GM23338 (cell line): ENCODE data around the gene OBP2A.

Experiments used
- CREB1 ChIP-seq: fragments of 250-450 bp; sonication (Bioruptor Pico); IDR thresholded peaks from 2 replicates; pipeline ENCODE4 v1.5.0; 2020; ENCODE audit warnings: low read depth, mild to moderate bottlenecking, moderate library complexity
- EZH2 ChIP-seq: fragments of 200-600 bp; sonication (generic); IDR thresholded peaks from one replicate; pipeline ENCODE4 v1.8.0; 2017; ENCODE audit warnings: antibody characterized with exemption, mild to moderate bottlenecking, low read depth; ENCODE audit not compliant: unreplicated experiment
- EZH2phosphoT487 ChIP-seq: fragments of 200-600 bp; sonication (generic); IDR thresholded peaks from one replicate; pipeline ENCODE4 v1.8.1; 2018; ENCODE audit warnings: antibody characterized with exemption; ENCODE audit not compliant: unreplicated experiment
- POLR2AphosphoS5 ChIP-seq: IDR thresholded peaks from 2 replicates; pipeline ENCODE4 v1.6.1; 2016; ENCODE audit warnings: antibody characterized with exemption, low read depth
- TF ChIP-seq, protein P1 (sequence below), 2 experiments: fragments of 200-600 bp in 1 of 2; sonication (generic) in 1 of 2; conservative IDR thresholded peaks; 2 replicates each; pipeline versions ENCODE4 v1.5.1 to v1.6.1; 2016 to 2017; ENCODE audit warnings: antibody characterized with exemption in 2 of 2, low read depth in 2 of 2, mild to moderate bottlenecking in 2 of 2, moderate library complexity in 1 of 2
- TF ChIP-seq, protein P2 (sequence below): IDR thresholded peaks from one replicate; pipeline ENCODE4 v1.6.1; 2018; ENCODE audit warnings: antibody characterized with exemption; ENCODE audit not compliant: unreplicated experiment

DNA sequence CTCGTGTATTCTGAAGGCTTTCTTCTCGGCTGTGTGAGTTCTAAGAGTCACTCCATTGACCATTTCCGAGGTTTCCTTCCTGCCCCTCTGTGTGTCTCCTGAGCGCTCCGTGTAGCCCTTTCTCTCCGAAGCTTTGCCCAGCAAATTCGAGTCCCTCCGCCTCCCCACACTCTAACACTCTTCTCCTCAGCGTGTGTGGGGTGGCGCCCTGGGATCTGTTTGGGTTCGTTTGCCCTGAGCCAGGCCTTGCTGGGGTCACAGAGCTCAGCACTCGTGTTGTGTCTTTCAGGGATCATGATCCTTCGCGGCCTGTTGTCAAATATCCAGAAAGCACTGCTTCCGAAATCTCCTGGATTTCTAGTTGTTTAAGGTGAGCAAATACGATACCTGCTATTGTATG is 10.0 kb downstream of the OBP2A start:
- TF ChIP-seq, protein P1, sequence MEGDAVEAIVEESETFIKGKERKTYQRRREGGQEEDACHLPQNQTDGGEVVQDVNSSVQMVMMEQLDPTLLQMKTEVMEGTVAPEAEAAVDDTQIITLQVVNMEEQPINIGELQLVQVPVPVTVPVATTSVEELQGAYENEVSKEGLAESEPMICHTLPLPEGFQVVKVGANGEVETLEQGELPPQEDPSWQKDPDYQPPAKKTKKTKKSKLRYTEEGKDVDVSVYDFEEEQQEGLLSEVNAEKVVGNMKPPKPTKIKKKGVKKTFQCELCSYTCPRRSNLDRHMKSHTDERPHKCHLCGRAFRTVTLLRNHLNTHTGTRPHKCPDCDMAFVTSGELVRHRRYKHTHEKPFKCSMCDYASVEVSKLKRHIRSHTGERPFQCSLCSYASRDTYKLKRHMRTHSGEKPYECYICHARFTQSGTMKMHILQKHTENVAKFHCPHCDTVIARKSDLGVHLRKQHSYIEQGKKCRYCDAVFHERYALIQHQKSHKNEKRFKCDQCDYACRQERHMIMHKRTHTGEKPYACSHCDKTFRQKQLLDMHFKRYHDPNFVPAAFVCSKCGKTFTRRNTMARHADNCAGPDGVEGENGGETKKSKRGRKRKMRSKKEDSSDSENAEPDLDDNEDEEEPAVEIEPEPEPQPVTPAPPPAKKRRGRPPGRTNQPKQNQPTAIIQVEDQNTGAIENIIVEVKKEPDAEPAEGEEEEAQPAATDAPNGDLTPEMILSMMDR (conservative IDR thresholded peaks at IDR 0.05; ENCODE audit: low read depth in 2 of 2), result no peak
- no peak for TF ChIP-seq POLR2AphosphoS5
- TF ChIP-seq EZH2, result no peak
- no peak for TF ChIP-seq EZH2phosphoT487
- TF ChIP-seq, protein P2, sequence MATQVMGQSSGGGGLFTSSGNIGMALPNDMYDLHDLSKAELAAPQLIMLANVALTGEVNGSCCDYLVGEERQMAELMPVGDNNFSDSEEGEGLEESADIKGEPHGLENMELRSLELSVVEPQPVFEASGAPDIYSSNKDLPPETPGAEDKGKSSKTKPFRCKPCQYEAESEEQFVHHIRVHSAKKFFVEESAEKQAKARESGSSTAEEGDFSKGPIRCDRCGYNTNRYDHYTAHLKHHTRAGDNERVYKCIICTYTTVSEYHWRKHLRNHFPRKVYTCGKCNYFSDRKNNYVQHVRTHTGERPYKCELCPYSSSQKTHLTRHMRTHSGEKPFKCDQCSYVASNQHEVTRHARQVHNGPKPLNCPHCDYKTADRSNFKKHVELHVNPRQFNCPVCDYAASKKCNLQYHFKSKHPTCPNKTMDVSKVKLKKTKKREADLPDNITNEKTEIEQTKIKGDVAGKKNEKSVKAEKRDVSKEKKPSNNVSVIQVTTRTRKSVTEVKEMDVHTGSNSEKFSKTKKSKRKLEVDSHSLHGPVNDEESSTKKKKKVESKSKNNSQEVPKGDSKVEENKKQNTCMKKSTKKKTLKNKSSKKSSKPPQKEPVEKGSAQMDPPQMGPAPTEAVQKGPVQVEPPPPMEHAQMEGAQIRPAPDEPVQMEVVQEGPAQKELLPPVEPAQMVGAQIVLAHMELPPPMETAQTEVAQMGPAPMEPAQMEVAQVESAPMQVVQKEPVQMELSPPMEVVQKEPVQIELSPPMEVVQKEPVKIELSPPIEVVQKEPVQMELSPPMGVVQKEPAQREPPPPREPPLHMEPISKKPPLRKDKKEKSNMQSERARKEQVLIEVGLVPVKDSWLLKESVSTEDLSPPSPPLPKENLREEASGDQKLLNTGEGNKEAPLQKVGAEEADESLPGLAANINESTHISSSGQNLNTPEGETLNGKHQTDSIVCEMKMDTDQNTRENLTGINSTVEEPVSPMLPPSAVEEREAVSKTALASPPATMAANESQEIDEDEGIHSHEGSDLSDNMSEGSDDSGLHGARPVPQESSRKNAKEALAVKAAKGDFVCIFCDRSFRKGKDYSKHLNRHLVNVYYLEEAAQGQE, result no peak
- TF ChIP-seq CREB1 (CRISPR knock-in tag), result no peak
